Heart right ventricle (tissue), 16 donors: ENCODE data around the gene C22orf15. TPM values are rescaled to one million over a fixed set of nuclear protein-coding genes. Genes with fewer than 3 reads are reported as not detected.
"Not testable (repeated sequence)": the region's sequence is repeated elsewhere in the genome, so short reads cannot be mapped to it uniquely, and the experiment has no call there.

Source experiments
- ATAC-seq, 8 donors: fragments of 200-7000 bp; cut with Tn5 transposase; one replicate each; pipeline ENCODE4 v1.9.1; 2020; ENCODE audit warnings: mild to moderate bottlenecking in 8 of 8, moderate library complexity in 8 of 8, moderate number of reproducible peaks in 1 of 8
- DNase-seq, 2 donors: peaks; one replicate each; pipeline ENCODE4 v3.0.0-alpha.2; 2020
- H3K27ac ChIP-seq, 10 donors: fragments of 200-600 bp; sonication (generic) in 2 of 10; one replicate each; pipeline versions ENCODE4 v1.5.0 to v1.8.0; 2020 to 2022; ENCODE audit warnings: mild to moderate bottlenecking in 3 of 10
- H3K27me3 ChIP-seq, 7 donors: fragments of 200-600 bp; one replicate each; pipeline ENCODE4 v1.8.0; 2021 to 2022; ENCODE audit warnings: mild to moderate bottlenecking in 2 of 7
- H3K36me3 ChIP-seq, 9 donors: fragments of 200-600 bp; sonication (generic) in 1 of 9; one replicate each; pipeline versions ENCODE4 v1.5.0 to v1.8.0; 2020 to 2022; ENCODE audit warnings: mild to moderate bottlenecking in 2 of 9
- H3K4me1 ChIP-seq, 9 donors: fragments of 200-600 bp; sonication (generic) in 1 of 9; one replicate each; pipeline versions ENCODE4 v1.5.0 to v1.8.0; 2020 to 2022; ENCODE audit warnings: mild to moderate bottlenecking in 4 of 9
- H3K4me3 ChIP-seq, 10 donors: fragments of 200-600 bp; sonication (generic) in 2 of 10; one replicate each; pipeline versions ENCODE4 v1.5.0 to v1.8.0; 2020 to 2022; ENCODE audit warnings: mild to moderate bottlenecking in 7 of 10, moderate library complexity in 2 of 10
- H3K9me3 ChIP-seq, 11 donors: fragments of 200-600 bp in 10 of 11; sonication (generic) in 2 of 11; one replicate each; pipeline versions ENCODE4 v1.5.0 to v1.8.0; 2013 to 2022; ENCODE audit warnings: mild to moderate bottlenecking in 2 of 11, control low read depth in 1 of 11, moderate library complexity in 1 of 11
- WGBS, 2 donors: extraction: QIAGEN DNeasy Blood & Tissue Kit; methylation state at CpG; one replicate each; pipeline ENCODE4 v1.1.7; 2013; ENCODE audit warnings: inconsistent platforms in 1 of 2; 5-methylcytosine and 5-hydroxymethylcytosine counted together
- intact Hi-C, 10 donors: fragments of 100-400 bp; cut with DNase I; formaldehyde crosslinking; loops; one replicate each; pipeline versions ENCODE4 v1.11.1 to v1.14.2; 2022
- polyA plus RNA-seq, 2 donors: library from polyadenylated mRNA; stranded (reverse); fragments of 200-250 nt; gene quantifications; one replicate each; pipeline ENCODE4 v1.2.3, GENCODE V29; 2013
- total RNA-seq, 10 donors: library from RNA; stranded (reverse); fragmentation: NEBNext Ultra II Directional in 3 of 10; extraction: Animal tissue kit (Norgen Biotek cat#: 25700) in 3 of 10; gene quantifications; one replicate each; pipeline versions ENCODE4 v1.2.1 to v1.2.4, GENCODE V29; 2021 to 2023
- TF ChIP-seq, protein P1 (sequence below), 9 donors: fragments of 200-600 bp; sonication (generic) in 2 of 9; IDR thresholded peaks; one replicate each; pipeline versions ENCODE4 v1.5.0 to v1.8.0; 2021 to 2022; ENCODE audit warnings: antibody characterized with exemption in 9 of 9, mild to moderate bottlenecking in 5 of 9, moderate library complexity in 1 of 9
- donor health status: Arrhythmogenic right ventricular cardiomyopathy.
- donor health status: ischemic (EF 13 %, LVEDD 7.1; RV severe dilation, severe dysfunction).
- donor health status: healthy with polysubstance abuse.
- donor health status: DM: no; HTN: yes; CAD: no.
- donor health status: DM: no; HTN: no; CAD: no.
- donor health status: ischemic (EF 25% LVEDD 6.9; RV normal size, moderate dysfunction).
- donor health status: ischemic (EF 25% LVEDD 5.7; RV mildly dilated, moderate dysfunction).
- donor health status: healthy.
- donor health status: DM: yes; HTN: yes; CAD: no.
- donor health status: Ischemic cardiomyopathy.
- donor health status: ischemic (EF 35%, LVEDD 5.7; RV mildly dilated, moderate dysfunction).
- donor health status: nonischemic (EF 11% LVEDD 7.7; RV severe dilation, severe dysfunction).
- donor health status: DM: yes; HTN: yes; CAD: no.
- donor health status: PGD.
- donor health status: ischemic (EF 29% LVEDD 5.4; RV normal size, mild dysfunction).
- donor health status: nonischemic (EF 23%, LVEDD 6.1; RV moderate dilation, normal function).

The C22orf15 gene
- total and polyA plus RNA-seq, 12 donors: 0.12 to 0.66 TPM; not detected in 10

DNA sequence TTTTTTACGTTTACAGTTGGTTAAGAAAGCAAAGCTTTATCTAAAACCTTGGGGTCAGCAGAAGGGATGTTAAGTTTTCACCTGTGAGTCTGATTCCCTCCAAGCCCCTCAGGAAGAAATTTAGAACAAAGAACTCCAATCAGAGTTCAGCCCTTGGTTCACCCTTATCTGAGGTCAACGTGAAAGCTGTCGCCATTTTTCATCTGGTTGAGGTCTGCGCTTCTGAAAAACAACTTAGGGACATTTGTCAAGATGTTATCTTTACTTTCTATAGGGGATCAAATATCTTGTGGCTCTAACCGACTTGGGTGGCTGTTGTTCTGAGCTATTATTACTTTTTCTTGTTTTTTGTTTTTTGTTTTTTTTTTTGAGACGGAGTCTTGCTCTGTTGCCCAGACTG lies 41.9 kb upstream of the C22orf15 start:
- Histone ChIP-seq H3K27ac (no peak overlapping the region), H3K9me3 (no peaks in the 10 kb centered on the region), H3K4me1 (peaks cover 0 to 16% (median 12%) of the 10 kb centered on the region in 9 donors), H3K36me3 (no peaks in the 10 kb centered on the region), H3K4me3 (no peak overlapping the region), H3K27me3 (no peaks in the 10 kb centered on the region)
- ATAC-seq (no peak), DNase-seq (no peak)
- TF ChIP-seq, protein P1, sequence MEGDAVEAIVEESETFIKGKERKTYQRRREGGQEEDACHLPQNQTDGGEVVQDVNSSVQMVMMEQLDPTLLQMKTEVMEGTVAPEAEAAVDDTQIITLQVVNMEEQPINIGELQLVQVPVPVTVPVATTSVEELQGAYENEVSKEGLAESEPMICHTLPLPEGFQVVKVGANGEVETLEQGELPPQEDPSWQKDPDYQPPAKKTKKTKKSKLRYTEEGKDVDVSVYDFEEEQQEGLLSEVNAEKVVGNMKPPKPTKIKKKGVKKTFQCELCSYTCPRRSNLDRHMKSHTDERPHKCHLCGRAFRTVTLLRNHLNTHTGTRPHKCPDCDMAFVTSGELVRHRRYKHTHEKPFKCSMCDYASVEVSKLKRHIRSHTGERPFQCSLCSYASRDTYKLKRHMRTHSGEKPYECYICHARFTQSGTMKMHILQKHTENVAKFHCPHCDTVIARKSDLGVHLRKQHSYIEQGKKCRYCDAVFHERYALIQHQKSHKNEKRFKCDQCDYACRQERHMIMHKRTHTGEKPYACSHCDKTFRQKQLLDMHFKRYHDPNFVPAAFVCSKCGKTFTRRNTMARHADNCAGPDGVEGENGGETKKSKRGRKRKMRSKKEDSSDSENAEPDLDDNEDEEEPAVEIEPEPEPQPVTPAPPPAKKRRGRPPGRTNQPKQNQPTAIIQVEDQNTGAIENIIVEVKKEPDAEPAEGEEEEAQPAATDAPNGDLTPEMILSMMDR (IDR thresholded peaks at IDR 0.05): no peak
- intact Hi-C loops: no loop called here
- 58 to 66% methylated on average over 6 of the region's 6 CpGs for WGBS, 2 donors

DNA sequence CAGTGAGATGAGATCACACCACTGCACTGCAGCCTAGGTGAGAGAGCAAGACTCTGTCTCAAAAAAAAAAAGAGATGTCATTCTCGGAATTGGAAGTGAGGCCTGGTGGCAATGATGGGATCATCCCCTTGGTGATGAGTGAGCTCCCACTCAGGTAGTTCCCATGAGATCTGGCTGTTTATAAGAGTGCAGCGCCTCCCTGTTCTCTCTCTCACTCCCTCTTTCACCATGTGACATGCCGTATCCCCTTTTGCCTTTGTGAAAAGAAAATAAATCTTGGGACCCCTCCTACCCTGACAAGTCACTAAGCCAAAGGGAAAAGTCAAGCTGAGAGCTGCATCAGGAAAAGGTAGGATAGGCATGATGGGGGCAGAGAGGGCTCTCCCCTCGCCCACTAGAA lies 40.6 kb upstream of the C22orf15 start:
- Histone ChIP-seq H3K4me3 (no peak overlapping the region), H3K27ac (no peak overlapping the region), H3K36me3 (no peaks in the 10 kb centered on the region), H3K9me3 (no peaks in the 10 kb centered on the region), H3K4me1 (peaks cover 0 to 5% (median 4%) of the 10 kb centered on the region in 9 donors), H3K27me3 (no peaks in the 10 kb centered on the region)
- TF ChIP-seq, protein P1 (IDR thresholded peaks at IDR 0.05): no peak
- intact Hi-C loops: no loop called here
- DNase-seq (no peak), ATAC-seq (no peak)
- WGBS, 2 donors: 77 to 80% methylated on average over 4 of the region's 4 CpGs

DNA sequence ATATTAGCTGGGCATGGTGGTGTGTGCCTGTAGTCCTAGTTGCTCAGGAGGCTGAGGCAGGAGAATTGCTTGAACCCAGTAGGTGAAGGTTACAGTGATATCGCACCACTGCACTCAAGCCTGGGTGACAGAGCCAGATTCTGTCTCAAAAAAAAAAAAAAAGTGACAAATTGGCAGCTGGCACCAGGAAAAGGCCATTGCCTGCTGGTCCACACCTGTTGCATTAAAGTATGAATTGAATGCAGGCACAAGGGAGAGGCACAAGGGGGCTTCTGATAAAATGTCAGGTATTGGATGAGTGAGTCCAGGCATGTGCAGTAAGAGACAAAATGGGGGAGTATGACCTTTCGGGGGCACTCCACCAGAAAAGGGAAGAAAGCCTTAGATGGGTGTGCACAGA lies 40.1 kb upstream of the C22orf15 start:
- TF ChIP-seq, protein P1 (IDR thresholded peaks at IDR 0.05): no peak
- Histone ChIP-seq H3K4me3 (no peak overlapping the region), H3K36me3 (no peaks in the 10 kb centered on the region), H3K27ac (no peak overlapping the region), H3K9me3 (no peaks in the 10 kb centered on the region), H3K4me1 (peaks cover 0 to under 1% (median 0%) of the 10 kb centered on the region in 9 donors), H3K27me3 (no peaks in the 10 kb centered on the region)
- intact Hi-C loops: no loop called here
- 79 to 81% methylated on average over 2 of the region's 2 CpGs for WGBS, 2 donors
- no peak for ATAC-seq
- no peak for DNase-seq

DNA sequence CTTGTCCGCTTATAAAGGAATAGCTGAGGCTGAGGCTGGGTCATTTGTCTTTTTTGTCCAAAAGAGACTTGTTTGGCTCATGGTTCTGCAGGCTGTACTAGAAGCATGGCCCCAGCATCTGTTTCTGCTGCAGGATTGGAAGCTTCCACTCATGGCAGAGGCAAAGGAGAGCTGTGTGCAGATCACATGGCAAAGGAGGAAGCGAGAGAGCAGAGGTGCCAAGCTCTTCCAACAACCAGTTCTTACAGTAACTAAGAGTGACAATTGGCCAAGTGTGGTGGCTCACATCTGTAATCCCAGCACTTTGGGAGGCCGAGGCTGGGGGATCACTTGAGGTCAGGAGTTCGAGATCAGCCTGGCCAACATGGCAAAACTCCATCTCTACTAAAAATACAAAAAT lies 34.7 kb upstream of the C22orf15 start:
- H3K27ac ChIP-seq, H3K27me3 ChIP-seq, H3K36me3 ChIP-seq, H3K9me3 ChIP-seq, ATAC-seq, H3K4me3 ChIP-seq, DNase-seq, intact Hi-C loops, H3K4me1 ChIP-seq: not testable (repeated sequence)
- WGBS, 2 donors: 83 to 85% methylated on average over 4 of the region's 4 CpGs

DNA sequence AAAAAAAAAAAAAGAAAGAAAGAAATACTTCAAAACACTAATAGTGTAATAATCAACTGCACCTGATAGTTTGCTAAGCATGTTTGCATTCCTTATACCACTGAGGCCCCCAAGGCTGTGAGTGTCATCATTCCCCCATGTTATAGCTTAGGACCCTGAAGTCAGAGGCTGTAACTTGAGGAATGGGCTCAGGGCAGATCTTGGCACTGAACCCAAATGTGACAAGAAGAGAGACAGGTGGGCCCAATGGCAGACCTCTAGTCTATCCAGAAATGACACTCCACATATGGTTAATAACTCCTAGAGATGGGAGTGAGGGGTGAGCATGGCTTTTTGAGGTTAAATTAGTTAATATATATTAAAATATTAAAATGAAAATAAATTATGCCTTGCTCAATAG lies 25.1 kb upstream of the C22orf15 start:
- Histone ChIP-seq H3K27me3 (no peaks in the 10 kb centered on the region), H3K4me1 (peaks cover 0 to 13% (median 8%) of the 10 kb centered on the region in 9 donors), H3K27ac (no peak overlapping the region), H3K9me3 (no peaks in the 10 kb centered on the region), H3K36me3 (peaks cover 0 to 15% (median 0%) of the 10 kb centered on the region in 9 donors), H3K4me3 (no peak overlapping the region)
- TF ChIP-seq, protein P1 (IDR thresholded peaks at IDR 0.05): no peak
- ATAC-seq: no peak
- no peak for DNase-seq
- intact Hi-C loops: no loop called here
